Activated CD4-positive, CD25-positive, alpha-beta regulatory T cell treated with anti-CD3 and anti-CD28 coated beads, Interleukin-2, amount 50 U/mL, for 16 hours (primary cell): ENCODE measurements around the gene BAZ2B.

Experiments
- DNase-seq: peaks from one replicate; pipeline ENCODE4 v3.0.0-alpha.2; 2020; ENCODE audit warnings: low read depth, low spot score

The BAZ2B gene

DNA sequence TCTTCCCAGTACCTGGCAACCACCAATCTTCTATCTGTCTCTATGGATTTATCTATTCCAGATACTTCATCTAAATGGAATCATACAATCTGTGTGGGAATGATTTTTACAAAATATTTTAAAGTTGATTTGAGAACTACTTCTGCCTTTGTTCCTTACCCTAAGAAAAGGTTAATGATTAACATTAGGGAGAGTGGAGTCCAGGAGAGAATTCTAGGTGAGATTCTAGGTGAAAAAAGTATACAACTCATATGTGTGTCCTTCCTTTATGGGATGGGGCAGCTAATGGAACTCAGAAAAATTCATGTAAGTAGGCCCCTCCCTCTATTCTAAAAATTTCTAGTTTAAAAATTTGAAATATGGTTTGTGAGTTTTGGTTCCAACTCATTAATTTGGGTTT is 293.9 kb downstream of the BAZ2B start:
- DNase-seq, result no peak

DNA sequence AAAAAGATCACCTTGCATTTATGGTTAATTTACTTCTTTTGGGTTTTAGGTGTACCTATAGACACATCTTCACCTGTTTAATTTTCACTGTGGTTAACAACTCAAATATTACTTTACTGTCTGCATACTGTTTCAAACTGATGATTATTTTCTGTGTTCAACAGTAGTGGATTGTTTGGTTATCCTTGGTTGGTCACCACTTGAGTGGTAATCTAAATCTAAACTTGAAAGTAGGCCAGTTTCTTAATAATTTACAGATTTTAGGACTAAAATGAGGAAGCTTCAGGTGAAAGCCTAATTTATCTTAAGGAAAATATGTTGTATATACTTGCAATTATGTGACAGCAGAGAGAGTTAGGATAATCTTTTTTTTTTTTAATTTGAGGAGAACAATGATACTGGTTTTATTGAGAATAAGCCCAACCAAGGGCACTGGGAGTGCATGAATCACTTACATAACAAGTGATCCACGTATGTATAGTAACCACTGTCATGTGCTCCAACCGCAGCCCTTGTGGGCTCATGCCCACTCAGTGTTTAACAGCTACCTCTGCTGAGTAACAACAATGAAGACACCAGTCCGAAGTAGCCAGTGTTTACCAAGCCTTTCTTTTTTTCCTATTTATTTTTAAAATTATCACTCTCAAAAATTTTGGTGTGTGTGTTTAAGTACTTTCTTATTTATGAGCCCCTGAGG is 298.8 kb downstream of the BAZ2B start:
- DNase-seq, result no peak

DNA sequence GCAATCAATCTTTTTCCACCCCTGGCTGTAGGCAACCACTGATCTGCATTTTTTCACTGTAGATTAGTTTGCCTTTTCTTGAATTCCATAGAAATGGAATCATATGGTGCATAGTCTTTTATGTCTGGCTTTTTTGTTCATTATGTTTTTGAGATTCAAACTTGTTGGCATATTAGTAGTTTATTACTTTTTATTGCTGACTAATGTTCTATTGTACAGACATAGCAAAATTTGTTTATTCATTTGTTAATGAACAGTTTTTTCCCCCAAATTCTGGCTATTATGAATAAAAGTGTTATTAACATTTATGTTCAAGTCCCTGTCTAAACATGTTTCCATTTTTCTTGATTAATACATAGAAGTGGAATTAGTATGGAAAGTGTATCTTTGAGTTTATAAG is 308.4 kb downstream of the BAZ2B start:
- no peak for DNase-seq

DNA sequence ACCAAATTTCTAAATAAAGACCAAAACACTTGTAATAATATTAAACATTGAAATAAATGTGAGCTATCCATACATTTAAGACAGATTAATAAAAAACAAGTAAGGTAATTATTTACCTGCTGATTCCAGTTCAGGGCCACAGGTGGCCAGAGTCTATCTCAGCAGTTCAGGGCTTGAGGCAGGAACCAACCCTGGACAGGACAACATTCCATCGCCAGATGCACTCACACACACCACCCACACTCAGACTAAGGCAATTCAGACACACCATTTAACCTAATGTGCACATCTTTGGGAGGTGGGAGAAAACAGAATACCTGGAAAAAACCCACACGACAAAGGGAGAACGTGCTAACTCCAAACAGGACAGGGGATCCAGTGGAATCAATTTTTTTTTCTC is 315.8 kb downstream of the BAZ2B start:
- no peak for DNase-seq

DNA sequence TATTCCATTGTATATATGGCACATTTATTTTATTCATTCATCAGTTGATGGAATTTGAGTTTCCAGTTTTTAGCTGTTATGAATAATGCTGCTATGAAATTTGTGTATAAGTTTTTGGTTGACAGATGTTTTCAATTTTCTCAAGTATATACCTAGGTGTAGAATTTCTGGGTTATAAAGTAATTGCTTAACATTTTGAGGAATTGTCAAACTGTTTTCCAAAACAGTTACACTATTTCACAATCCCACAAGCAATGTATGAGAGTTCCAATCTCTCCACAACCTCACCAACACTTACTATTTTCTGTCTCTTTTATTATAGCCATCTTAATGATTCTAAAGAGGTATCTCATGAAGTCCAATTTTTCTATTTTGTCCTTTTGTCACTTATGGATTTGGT is 317.4 kb downstream of the BAZ2B start:
- DNase-seq, result no peak

DNA sequence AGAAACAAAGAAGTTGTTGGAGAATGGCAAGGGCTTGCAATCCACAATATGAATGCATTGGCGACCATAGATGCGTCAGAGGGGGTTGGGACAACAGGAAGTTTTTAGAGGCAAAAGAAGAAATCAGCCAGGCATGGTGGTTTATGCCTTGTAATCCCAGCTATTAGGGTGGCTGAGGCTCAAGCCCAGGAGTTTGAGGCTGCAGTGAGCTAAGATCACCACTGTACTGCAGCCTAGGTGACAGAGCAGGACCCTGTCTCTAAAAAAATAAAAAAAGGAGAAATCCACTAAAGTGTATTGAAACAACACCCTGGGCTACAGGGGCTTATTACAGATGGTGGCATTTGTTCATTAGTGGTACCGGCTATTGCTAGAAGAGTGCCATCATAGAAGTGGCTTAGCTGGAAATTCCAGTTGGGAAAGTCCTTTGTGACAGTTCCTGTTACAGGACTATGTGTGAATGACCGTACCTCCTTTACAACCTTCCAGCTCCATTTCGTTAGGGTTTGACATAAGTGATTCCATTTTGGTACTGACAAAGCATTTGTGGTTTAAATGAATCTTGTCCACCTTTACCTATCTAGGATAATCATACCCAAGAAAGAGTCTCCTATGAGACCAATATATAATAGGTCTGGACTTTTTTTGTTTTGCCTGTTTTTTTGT is 319.2 kb downstream of the BAZ2B start:
- DNase-seq, result no peak

DNA sequence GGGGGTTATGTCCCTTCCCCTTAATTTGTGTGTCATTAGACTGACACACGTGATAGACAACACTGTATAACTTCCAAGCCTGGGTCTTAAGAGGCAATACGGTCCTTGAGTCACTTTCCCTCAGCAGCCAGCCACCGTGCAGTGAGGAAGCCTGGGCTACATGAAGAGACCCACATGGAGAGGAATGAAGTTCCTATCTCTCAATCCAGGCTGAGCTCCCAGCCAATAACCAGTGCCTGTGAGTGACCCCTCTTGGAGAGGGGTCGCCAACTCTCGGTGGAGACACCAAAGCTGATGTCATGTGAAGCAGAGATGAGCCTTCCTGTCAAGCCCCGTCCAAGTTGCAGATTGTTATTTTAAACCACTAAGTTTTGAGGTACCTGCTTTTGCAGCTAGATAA is 324.2 kb downstream of the BAZ2B start:
- no peak for DNase-seq

DNA sequence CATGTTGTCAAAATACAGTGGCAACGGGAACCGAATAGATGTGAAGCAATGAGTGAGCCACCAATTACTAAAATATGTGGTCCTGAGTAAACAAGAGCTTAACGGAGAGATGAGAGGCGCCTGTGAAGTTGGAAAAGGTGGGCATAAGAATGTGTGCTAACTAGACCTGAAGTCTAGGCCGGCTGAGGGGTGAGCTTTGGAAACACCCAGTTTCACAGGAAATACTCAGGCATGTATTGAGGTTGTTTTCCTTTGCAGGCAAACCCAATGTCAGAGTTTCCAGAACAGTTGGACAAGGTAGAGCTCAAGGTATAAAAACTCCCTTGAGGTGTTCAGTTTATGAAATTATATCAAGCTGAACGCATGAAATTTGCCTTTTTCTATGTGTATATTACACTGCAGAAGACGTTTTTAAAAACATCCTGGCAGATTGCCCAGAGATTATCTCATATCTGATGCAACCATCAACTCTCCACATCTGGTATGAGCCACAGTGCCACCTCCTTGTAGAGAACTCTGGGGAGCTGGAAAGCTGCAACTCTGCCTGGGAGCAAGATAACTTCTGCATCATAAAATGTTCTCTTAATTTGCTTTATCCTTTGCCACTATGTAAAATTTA is 325.9 kb downstream of the BAZ2B start:
- DNase-seq, result no peak

DNA sequence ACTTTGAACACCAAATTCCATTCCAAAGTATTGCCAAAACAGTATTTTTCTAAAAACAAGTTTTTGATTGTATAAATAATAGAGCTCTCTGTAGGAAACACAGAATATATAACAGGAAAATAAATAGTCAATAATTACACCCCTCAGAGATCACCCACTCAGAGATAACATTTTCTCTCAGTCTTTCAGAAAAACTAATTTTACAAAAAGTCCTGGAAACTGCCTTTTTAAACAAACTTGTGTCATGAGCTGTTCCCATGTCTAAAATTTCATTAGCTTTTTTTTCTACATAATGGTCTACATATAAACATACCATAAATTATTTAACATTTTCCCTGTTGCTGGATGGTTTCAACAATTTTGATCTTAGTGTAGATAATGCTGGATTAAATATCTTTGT is 328.6 kb downstream of the BAZ2B start:
- DNase-seq, result no peak

DNA sequence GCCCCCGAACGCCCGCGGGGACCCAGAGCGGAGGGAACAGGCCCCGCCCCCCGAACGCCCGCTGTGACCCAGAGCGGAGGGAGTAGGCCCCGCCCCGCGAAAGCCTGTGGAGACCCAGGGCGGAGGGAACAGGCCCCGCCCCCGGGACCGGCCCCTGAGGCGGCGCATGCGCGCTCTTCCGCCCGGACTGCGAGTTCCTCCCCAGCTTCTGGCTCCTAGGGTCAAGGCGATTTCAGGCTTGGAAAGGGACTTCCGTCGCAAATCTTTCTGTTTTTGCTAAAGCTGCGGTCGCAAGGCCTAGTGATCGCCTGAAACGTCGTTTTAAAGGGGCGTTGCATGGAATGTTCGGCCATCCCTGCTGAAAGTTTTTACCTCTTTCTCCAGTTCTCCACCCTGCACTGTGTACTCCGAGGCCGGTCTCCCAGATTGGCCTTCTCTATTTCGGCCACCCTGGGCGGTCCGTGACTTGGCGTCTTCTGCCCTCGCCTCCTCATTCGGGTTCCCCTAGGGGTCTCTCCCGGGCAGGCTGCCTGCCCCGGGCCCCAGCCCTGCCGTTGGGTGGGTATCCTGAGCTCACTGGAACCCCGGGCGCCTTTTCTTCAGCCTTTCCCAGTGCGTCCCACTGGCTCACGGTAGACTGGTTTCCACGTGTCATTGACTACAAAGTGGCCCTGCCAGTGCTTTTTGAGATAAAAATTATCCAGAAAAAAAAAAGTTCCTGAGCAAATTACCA is 329.5 kb downstream of the BAZ2B start:
- peak; percentile 89 for DNase-seq

DNA sequence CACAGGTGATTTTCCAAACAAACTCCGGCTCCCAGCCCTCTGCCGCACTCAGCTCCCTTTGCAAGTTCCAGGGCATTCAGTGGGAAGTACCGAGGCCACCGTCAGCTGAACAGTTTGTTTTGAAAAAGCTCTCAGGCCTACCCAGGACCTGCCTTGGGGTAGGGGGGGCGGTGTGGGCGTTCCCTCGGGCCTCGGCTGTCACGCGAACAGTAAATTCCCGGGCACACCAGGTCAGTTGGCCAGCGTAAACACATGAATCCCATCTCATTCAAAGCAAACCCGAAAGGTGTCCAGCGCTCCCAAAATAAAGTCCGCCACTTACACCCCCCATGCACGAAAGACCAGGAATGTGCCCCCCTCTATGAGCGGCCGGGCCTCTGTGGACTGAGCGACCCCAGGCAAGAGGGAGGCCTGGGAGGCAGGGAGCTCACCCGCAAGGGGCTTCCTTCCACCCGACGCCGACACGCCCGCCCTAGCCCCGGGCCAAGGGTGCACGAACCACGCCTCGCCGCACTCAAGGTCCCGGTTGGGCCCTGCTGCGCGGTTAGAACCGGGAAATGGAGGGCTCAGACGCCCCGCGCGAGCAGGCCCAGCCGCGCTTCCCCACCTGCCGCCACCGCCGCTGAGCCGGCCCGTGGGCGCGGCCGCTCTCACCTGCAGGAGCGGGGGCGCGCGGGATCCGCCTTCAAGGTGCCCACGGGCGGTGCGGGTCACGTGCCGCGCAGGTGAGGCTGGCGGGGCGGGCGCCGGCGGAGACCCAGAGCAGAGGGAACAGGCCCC is 330.2 kb downstream of the BAZ2B start, which contains the start of gene WDSUB1:
WDSUB1 (minus strand) TSS at position 775 of the 780 bp plus-strand sequence. CDS start 3,634 bp downstream, outside the sequence.
- no peak for DNase-seq

DNA sequence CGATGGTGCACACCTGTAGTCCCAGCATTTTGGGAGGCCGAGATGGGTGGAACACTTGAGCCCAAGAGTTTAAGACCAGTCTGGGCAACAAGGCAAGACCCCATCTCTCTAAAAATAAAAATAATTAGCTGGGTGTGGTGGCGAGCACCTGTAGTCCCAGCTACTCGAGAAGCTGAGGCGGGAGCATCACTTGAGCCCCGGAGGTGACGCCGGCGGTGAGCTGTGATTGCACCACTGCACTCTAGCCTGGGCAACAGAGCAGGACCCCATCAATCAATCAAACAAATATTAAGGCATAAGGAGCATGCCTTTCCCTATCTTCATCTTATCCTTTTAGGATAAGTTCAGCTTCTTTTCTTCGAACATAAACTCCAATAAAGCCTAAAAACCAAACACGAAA is 330.9 kb downstream of the BAZ2B start:
- DNase-seq, result no peak

DNA sequence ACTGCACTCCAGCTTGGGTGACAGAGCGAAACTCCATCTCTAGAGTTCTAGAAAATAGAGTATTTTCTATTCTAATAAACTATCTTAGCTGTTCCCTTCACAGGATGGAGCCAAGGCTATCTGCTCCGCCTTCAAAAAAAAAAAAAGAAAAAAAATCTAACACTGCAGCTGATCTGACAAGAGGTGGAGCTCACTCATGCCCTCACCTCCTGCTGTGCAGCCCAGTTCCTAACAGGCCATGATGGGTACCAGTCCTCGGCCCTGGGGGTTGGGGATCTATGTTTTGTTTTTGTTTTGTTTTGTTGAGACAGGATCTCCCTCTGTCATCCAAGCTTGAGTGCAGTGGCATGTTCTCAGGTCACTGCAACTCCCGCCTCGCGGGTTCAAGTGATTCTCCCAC is 332.8 kb downstream of the BAZ2B start:
- DNase-seq, result no peak

DNA sequence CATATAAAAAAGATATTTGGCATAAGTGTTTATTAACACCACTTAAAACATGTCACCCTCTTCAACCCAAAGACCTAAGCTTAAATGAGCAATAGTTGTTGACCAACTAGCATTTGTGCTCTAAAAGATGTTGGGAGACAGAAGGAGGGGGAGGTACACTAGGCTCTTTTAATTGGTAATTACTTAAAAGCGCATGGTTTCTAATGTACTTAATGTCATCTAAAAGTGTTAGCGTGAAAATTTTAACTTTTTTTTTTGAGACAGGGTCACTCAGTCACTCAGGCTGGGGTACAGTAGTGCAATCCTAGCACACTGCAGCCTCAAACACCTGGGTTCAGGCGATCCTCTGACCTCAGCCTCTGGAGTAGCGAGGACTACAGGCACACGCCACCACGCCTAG is 335.3 kb downstream of the BAZ2B start:
- DNase-seq, result no peak

DNA sequence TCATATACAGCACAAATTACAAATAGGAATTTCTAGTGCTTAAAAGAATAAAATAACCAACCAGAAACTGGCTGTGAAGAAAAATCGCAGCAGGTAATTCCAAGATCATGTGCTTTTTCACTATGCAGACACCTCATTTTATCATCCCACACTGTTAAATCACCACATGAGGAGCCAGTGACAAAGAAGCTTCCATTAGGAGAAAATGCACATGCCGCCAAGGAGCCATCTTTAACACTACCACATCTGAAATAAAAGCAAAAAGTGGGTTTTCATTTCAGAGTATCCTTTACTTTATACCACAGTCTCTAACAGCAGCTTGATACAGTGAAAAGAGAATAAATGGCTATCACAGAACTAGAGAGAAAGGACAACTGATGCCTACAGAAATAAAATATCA is 336.6 kb downstream of the BAZ2B start:
- DNase-seq, result no peak

DNA sequence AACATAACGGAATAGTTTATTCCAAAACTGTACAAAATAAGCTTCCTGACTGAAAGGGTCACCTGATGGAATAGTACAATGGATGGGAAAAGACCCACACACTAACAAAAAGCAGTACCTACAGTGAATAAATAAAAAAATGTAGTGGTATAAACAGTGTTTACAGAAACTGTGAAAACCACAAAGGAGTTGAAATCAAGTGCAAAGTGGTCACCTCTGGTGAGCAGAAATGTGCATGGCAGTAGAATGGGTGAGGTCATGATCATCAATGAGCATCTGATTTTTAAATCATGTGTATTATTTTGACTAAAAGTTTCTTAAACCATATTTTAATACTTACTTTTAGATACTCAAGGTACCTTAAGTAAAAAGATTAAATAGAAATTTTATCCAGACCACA is 341.2 kb downstream of the BAZ2B start:
- DNase-seq, result no peak

DNA sequence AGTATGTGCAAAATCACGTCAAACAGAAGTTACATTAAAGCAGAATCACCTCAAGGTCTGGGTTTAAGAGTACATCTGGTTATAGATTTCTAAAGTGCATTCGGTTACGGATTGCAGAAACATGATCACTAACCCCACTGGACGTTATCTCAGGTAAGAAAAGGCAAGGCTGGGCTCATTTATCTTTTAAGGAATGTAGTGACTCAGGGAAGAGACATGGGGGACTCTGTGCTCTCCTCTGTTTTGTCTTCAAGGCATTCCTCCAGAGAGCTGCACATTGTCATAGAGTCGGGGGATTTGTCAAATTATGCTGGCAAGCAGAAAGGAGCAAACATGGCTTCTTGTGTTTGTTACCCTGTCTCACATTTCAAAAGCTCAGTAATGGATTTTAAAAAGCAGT is 344.2 kb downstream of the BAZ2B start:
- no peak for DNase-seq

DNA sequence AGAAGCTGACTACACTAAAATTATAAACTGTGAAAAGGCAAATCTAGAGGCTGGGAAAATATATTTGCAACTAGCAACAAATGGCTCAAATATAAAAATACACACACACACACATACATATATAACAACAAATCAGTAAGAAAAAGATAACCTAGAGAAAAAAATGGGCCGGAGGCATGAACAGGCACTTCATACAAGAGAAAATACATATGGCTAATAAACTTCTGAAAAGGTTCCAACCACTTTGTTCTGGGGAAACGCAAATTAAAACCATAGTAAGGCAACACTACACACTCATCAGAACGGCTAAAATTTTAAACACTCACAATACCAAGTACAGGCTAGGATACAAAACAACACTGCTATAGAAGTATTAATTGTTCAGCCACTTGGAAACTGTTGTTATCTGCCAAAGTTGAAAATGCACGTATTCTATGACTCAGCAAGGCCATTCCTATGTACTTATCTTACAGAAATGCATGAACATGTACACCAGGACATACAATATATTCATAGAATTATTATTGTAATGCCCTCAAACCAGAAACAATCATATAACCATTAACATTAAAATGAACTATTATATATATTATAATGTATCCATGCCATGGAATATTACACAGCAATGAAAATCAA is 345.5 kb downstream of the BAZ2B start:
- DNase-seq, result no peak
